Muscle of back (tissue), 11 donors: ENCODE results near the gene APLP2. TPM values are rescaled to one million over a fixed set of nuclear protein-coding genes. Genes with fewer than 3 reads are reported as not detected.

Source experiments
- DNase-seq, 3 donors: peaks; one replicate each; pipeline versions ENCODE4 v3.0.0 to v3.0.0-alpha.2; 2013
- polyA plus RNA-seq, 10 donors: library from polyadenylated mRNA; unstranded; fragments of 120-200 nt; gene quantifications; one replicate each; pipeline ENCODE4 v1.2.1, GENCODE V29; 2013; ENCODE audit not compliant: insufficient read length in 10 of 10

The APLP2 gene
- polyA plus RNA-seq, 10 donors = 119 to 188 (median 144) TPM

DNA sequence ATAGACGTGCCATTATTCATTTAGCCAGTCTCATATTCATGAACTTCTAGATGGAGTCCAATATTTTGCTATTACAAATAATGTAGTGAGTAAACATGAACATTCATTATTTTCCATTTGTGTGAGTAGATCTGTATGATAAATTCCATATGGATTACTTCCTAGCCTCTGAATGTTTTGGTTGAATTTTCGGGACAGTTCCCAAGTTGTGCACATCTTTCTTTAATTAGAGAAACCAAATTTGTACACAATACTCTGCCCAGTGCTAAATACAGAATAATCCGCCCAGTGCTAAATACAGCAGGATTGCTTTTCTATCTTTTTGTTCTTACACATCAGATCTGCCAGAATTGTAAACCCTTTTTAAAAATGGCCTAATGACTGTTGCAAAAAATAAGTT is 17.1 kb upstream of the APLP2 start:
- peak in 1 of 3 donors; percentile 42 for DNase-seq

DNA sequence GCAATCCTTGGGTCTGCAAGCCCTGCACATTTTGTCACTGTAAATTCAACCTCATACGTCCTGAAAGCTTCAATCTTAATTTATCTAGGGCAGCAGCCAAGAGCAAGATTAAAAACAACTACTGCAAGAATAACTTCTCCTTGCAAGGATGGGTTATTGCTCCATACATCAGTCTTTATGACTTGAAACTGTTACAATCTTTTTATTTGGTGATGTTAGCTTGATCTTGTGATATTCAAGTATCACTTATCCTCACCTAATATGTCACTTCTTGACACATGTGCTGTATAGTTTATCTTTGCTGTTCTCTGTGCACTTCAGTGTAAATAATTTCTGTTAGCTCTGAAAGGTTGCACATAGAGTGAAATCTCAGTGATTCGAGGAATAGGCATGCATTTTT is 14.7 kb upstream of the APLP2 start:
- DNase-seq = no peak

DNA sequence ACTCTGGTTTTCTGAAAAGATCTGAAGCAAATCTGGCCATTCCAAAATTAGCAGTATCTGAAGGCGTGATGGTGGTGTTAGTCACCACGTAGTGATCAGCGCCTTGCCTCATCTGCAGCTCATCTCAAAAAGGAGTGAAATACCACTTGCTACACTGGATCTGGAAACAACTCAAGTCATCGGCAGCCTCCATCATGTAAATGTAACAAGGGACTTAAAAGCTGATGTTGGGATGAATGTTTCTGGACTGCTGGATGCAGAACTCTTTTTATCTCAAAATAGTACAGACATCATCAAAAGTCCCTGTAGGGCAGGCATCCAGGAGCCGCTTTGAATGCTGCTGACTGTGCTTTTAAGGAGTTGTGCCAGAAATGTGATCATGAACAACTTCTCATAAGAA is 14.1 kb upstream of the APLP2 start:
- DNase-seq = peak in 1 of 3 donors; percentile 18

DNA sequence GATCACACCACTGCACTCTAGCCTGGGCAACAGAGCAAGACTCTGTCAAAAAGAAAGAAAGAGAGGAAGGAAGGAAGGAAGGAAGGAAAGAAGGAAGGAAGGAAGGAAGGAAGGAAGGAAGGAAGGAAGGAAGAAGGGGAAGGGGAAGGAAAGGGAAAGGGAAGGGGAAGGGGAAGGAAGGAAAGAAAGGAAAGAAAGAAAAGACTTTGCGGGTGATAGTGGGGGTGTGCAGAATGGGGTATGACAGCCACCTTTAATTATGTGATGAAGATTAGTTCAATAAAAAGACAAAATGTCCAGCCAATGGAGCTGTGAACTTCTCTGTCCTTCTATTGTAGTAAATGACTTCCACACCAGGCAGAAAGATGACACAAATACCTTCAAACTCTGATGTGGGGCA is 8.7 kb upstream of the APLP2 start:
- no peak for DNase-seq

DNA sequence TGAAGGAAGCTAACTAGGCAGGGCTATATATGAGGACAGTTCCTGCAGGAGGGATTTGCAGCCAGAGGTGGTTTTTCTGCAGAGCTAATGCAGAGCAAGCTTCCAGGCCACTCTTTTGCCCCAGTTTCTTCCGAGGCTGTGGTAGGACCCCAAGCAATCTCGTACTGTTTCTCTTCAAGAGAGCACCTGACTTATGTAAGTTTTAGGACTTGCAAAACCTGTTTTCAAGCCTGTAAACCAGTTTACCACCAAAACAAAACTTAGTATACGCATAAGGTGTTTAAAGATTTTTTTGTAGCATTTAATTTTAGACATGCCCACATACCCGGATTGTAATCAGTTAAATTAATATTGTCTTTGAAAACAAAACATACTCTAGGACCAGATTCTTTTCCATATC is 7.7 kb upstream of the APLP2 start:
- DNase-seq = no peak

DNA sequence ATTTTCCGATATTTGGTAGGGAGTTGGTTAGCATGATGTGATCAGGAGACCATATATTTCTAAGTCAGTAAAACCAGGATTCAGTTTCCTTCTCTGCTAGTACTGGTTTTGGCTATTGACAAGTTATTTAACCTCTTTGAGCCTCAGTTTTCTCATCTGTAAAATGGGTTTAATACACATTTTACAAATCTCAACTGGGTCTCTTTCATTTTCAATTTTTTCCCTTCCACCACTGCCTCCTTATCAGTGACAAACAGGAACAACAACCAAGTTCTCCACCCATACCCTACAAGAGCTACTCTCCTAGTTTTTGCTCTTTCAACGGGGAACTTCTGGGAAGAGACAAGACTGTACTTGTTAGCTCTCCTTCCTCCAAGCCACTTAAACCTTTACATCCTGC is 6.2 kb upstream of the APLP2 start:
- no peak for DNase-seq

DNA sequence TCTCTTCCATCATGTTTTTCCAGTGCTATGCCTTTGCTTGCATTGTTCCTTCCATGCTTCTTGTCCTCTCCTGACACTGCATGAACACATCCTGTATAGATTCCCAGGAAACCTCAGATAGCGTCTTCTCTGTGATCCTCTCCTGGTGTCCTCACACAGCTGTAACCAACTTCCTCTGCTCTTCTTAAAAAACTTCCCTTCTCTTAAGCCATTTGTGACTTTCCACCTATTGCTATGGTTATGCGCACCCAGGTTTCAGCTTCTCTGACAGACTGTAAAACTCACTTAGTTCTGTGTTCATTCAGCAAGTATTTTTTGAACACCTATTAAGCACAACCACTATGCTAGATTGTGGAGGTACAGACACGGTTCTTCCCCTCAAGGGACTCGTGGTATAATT is 5.1 kb upstream of the APLP2 start:
- DNase-seq = no peak

DNA sequence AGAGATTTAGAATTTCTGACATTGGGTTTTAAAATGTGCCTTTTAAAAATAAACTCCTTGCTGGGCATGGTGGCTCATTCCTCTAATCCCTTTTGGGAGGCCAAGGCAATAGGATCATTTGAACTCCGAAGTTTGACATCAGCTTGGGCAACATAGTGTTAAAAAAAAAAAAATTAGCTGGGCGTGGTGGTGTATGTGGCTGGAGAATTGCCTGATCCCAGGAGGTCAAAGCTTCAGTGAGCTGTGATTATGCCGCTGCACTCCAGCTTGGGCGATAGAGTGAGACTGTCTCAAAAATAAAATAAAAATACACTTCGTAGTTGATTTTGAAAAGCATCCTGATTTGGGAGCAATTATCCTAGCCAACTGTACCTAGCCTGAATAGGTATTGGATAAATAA is 3.4 kb upstream of the APLP2 start:
- no peak for DNase-seq

DNA sequence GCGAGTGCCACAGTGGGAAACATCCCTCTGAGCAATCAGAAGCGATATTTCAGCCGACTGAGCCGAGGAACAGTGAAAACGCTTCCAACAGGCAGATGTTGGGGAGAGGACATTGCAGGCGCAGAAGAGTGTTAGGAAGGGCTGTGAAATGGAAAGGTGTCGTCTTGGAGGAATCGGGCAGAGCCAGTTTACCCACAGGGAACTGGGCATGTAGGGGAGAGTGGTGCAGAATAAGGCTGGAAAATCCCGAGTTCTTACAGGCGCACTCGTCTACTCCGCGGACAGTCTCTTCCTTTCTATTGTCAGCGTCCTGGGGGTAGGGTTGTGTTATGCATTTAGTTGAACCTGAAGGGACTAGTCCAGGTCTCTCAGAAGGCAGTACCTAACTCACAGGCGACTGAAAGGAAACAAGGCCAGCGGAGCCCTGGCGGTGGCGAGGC is 1.1 kb upstream of the APLP2 start:
- DNase-seq = no peak

DNA sequence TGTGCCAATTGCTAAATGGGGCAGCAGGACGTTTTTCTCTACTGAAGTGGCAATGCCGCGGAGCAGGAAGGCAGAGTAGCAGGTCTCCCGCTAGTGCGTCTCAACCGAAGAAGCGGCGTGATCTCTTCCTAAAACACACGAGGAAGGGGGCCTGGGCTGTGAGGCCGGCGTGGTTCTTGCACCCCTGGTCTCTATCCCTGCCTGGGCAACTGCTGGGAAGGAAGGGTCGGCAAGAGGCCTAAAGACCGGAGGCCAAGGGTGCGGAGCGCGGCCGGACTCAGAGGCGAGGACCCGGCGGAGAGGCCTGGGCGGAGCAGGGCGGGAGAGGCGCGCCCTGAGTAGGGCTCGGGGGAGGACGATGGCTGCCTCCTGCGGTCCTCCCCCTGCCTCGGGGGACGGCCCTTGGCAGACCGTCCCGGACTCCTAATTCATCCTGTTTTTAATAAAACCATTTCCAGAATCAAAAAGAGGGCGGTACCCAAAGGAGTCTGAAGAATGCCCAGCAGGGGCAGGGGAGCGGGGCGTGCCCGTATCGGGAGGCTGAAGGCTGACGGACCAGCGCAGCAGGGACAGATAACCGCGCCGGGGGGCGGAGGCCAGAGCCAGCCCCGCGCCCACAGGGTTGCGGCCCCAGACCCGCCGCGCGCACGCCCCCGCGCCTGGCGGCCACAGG is 572 bp upstream of the APLP2 start:
- peak; percentile 82 to 93 (median 86) for DNase-seq

DNA sequence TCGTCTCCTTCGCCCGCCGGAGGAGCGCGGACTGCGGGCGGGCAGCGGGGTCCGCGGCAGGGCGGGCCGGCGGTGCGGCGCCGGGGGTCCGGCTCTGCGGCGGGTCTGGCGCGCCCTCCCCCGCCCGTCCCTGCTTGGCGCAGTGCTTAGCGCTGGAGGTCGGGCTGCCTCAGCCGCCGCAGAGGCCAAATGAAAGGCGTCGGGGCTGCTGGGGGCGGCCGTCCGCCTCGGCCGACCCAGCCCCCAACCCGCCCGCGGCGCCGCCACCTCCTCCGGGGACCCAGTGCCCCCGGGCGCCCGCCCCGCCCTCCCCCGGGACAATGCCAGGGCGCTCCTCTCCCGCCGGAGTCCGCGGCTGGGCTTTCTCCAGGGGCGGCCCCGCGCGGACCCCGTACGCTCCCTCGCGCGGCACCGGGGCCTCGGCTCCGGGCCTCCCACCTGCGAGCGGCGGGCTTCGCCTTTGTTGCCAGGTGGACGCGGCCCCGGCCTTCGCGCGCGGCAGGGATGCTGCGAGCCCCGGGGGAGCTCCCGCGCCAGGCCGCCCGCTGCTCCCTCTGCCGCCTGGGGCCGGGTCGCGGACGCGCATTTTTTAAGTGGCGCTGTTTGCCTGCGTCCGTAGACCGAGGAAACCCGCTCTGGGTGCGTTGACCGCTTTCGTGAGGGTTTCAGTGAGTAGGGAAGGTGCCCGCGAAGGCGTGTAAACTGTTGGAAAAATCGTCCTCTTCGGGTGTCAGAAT is 583 bp downstream of the APLP2 start:
- DNase-seq = peak; percentile 14 to 76 (median 42)

DNA sequence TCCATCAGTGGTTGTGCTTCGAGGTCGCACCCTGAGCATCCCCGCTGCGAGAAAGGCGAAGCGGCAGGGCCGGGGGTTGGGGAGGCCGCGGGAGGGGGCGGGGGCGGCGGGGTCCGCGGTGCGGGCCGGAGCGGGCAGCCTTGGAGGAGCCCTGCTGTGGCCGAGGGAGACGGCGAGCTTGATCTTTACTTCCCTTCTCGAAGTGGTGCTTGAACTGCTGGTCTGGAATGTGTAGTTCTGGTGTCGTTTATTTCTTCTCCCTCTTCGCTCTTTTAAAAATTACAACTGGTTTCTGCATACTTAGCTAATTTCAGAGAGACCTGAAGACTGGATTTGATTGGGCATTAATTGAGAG is 1.1 kb downstream of the APLP2 start:
- peak in 2 of 3 donors; percentile 12 to 23 for DNase-seq

DNA sequence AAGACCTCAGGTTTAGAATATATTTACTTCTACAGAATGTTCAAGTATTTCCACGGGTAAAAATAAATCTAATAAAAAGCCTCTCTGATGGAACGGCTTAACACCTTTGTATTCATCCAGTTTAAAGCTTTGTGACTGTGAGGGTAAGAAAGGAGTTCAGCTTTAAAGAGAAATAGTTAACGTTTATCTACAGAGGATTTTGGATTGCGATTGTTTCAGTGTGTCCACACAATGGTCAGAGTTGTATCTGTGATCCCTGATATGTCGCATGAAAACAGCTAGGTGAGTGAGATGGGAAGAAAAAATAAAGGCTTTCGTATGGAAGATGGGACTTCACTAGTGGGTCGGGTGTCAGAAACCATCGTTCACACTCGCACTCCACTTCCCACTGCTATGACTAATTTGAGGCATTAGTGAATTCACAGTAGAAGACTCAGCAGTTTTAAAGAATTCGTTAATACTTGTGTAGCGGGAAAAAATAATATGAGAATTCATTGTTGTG is 1.6 kb downstream of the APLP2 start:
- peak in 2 of 3 donors; percentile 12 to 43 for DNase-seq

DNA sequence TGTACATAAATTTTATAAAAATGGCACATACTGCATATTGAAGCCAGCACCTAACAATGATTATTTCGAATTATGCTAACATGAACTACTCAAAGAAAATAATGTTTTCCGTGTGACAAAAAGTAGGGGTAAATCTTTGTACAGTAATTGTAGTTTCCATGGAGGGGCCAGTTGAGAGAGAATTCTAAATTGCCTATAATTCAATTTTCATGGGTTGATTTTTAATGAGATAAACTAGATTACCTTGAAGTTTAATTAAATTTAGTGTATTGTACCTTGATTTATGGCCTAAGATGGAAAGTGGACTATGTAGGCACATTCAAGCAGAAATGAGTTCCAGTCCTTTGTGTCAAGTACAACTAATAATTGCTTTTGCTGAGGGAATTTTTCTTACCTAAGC is 5.0 kb downstream of the APLP2 start:
- DNase-seq = no peak

DNA sequence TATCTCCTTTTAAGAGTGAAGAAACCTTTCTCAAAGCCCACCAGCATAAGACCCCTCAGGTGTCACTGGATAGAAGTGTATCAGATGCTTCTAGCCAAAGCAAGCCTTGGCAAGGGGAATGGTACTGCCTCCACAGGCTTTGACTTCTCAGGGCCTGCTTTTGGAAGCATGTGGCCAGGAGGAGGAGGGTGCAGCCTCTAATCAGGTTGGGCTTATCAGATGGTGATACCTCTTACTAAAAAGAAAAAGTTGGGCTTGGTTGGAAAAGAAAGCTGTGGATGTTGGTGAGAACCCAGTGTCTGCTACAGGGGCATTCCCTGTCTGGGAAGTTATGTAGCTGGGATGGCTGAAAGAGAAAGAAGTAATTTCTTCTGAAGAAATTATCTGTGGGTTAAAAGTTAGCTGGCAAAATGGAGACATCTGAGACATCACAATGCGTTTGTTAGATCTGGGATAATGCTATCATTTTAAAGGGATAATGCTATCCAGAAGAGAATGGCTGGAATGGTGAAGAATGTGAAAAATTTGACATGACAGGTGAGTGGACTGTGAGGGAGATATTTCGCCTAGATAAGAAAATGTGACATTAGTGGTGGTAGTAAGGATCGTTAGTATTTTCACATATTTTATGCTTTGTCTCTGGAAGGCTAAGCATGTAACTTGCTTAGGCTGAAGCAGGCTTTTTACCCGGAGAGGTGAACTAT is 7.2 kb downstream of the APLP2 start:
- DNase-seq = no peak

DNA sequence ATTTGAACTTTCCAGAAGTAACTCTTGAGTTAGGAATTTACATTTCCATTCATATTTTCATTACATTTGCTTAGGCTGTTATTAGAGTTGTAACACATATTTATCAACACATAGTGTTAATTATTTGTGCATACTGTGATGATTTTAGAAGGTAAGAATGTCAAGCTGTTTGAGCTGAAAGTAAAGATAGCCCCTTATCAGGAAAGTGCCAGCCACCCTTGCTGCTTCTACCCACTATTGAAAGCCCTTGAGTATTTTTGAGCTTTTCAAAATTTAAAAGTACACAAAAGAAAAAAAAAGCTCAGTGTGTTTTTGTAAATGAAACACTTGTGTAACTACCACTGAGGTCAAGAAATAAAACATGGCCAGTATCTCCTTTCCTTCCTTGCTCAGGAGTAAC is 8.0 kb downstream of the APLP2 start:
- no peak for DNase-seq

DNA sequence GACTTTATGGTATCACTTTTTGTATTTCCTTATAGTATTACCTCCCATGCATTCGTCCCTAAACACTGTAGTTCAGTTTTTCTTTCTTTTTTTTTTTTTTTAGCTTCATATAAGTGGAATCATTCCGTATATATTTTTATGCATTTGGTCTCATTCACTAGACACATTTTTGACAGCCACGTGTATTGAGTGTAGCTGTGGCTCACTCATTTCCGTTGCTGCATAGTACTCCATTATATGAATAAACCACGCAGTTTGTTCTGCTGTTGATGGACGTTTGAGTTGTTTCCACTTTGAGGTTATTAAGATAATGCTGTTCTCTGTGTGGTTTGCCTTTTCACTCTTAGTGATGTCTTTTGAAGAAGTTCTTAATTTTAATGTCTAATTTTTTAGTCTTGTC is 8.4 kb downstream of the APLP2 start:
- no peak for DNase-seq

DNA sequence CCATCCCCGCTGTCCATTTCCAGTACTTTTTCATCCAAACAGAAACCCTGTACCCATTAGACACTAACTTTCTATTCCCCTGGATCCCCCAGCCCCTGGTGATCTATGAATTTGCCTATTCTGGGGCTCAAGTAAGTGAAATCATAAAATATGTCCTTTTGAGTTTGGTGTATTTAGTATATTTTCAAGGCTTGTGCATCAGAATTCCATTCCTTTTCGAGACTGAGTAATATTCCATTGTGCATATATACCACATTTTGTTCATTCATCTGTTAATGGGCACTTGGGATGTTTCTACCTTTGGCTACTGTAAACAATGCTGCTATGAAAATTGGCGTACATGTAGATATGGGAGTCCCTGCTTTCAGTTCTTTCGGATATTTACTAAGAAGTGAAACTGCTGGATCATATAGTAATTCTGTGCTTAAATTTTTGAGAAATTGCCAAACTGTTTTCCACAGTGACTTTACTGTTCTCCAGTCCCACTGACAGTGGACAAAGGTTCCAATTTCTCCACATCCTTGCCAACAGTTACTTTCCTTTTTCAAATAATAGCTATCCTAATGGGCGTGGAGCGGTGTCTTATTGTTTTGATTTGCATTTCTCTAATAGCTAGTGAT is 16.1 kb downstream of the APLP2 start:
- no peak for DNase-seq

DNA sequence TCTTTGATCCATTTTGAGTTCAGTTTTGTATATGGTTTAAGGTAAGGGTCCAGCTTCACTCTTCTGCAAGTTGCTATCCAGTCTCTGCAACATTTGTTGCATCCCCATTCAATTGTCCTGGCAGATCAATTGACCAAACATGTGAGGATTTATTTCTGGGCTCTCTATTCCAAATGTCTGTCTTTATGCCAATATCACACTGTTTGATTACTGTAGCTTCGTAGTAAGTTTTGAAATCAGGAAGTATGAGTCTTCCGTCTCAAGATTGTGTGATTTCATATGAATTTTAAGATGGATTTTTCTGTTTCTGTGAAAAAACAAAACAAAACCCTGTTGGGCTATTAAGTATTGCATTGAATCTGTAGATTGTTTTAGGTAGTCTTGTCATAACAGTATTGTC is 17.0 kb downstream of the APLP2 start:
- no peak for DNase-seq

DNA sequence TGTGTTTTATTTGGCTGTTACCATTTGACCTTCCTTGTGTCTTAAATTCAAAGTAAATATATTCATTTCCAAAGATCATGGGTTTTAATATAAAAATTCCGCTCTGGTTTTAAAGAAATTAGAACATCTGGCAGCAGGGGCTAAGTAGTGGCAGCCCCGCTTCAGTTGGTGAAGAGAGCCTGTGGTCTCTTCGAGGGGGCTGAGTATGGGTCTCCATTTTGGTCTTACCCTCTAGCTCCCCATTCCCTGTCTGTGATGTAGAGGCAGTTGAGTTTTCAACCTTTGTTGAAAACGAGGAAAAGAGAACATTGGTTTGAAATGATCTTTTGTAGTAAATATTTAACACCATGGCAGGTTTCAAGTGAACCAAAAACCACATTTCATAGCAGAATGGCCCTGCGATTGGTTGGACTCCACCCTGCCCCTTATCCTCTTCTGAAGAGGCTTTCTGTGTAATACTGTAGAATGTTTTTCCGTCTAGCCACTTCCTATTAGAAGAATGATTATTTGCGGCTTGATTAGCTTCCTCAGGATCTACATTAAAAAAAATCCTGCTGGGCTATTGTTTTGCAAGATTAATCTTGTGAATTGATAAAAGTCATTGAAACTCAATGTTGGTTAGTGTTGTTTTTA is 17.7 kb downstream of the APLP2 start:
- DNase-seq = no peak

DNA sequence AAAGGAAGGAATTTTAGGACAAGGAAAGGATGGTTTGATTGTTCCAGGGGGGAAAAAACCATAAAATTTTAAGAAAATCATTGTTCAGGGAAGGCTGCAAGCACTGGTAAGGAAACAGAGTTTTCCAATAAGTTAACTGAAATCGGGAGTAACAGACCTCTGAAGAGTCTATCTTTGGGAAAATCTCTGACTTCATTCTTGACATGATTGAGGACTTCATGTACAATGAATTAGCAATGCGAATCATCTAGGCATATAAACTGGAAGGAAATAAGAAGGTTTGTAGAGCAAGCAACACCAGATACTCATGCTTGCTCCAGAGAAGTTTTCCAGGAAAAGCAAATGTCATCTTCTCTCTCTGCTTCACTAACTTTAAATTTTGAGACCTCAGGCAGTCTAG is 18.5 kb downstream of the APLP2 start:
- no peak for DNase-seq
